HUES6 (cell line): ENCODE results near the gene GNA14.
"Not testable (repeated sequence)": the region's sequence is repeated elsewhere in the genome, so short reads cannot be mapped to it uniquely, and the experiment has no call there.

Experiments used
- H3K27ac ChIP-seq: 2 replicates; pipeline ENCODE4 v1.7.0; 2013; ENCODE audit warnings: low read depth, mild to moderate bottlenecking, low read length, inconsistent platforms
- H3K27me3 ChIP-seq: 2 replicates; pipeline ENCODE4 v1.6.1; 2013; ENCODE audit warnings: low read length; ENCODE audit not compliant: control insufficient read depth, insufficient read depth
- H3K36me3 ChIP-seq: 2 replicates; pipeline ENCODE4 v1.6.1; 2013; ENCODE audit warnings: low read length; ENCODE audit not compliant: control insufficient read depth, insufficient read depth
- H3K4me1 ChIP-seq: 2 replicates; pipeline ENCODE4 v1.6.1; 2013; ENCODE audit warnings: low read length; ENCODE audit not compliant: control insufficient read depth, insufficient read depth
- H3K4me3 ChIP-seq: 2 replicates; pipeline ENCODE4 v1.5.1; 2013; ENCODE audit warnings: low read depth, low read length
- H3K9ac ChIP-seq: one replicate; pipeline ENCODE4 v1.6.1; 2013; ENCODE audit warnings: mild to moderate bottlenecking, low read length
- H3K9me3 ChIP-seq: 2 replicates; pipeline ENCODE4 v1.6.1; 2013; ENCODE audit warnings: low read depth, low read length; ENCODE audit not compliant: control insufficient read depth, insufficient read depth

Gene GNA14

GRCh38 chr9:77587042-77587441, 61.1 kb downstream of the GNA14 start:
- Histone ChIP-seq H3K4me3 (no peak overlapping the region), H3K9me3 (no peaks in the 10 kb centered on the region), H3K36me3 (no peaks in the 10 kb centered on the region), H3K4me1 (peaks cover 75% of the 10 kb centered on the region), H3K27me3 (no peaks in the 10 kb centered on the region), H3K27ac (peak overlapping the region; percentile 66; the same call in 1 of the 2 replicates), H3K9ac (no peak overlapping the region)

GRCh38 chr9:77586591-77586990, 61.5 kb downstream of the GNA14 start:
- H3K27ac ChIP-seq, result peak overlapping the region; percentile 92; the same call in 1 of the 2 replicates
- no peaks in the 10 kb centered on the region for H3K36me3 ChIP-seq
- H3K4me1 ChIP-seq, result peaks cover 77% of the 10 kb centered on the region

GRCh38 chr9:77585335-77585786, 62.8 kb downstream of the GNA14 start:
- Histone ChIP-seq H3K4me3 (peak overlapping the region; percentile 25; the same call in 1 of the 2 replicates), H3K27me3 (no peaks in the 10 kb centered on the region), H3K36me3 (no peaks in the 10 kb centered on the region), H3K27ac (peak overlapping the region; percentile 92), H3K4me1 (peaks cover 79% of the 10 kb centered on the region), H3K9me3 (0 out of 2 replicates have a peak, but pooled peaks cover 3% of the 10 kb centered on the region), H3K9ac (peak overlapping the region; percentile 72)

More at GRCh38 chr9:77586591-77586990, 61.5 kb downstream of the GNA14 start:
- Histone ChIP-seq H3K4me3 (no peak overlapping the region), H3K27me3 (no peaks in the 10 kb centered on the region), H3K9me3 (no peaks in the 10 kb centered on the region), H3K9ac (peak overlapping the region; percentile 20)

- Histone ChIP-seq H3K4me3 (0 out of 2 replicates have a peak overlapping the region, but pooled peaks have one; percentile 6), H3K4me1 (peaks cover 80% of the 10 kb centered on the region), H3K27ac (peak overlapping the region; percentile 92), H3K9ac (peak overlapping the region; percentile 72)
- H3K27me3 ChIP-seq, H3K36me3 ChIP-seq, H3K9me3 ChIP-seq: not testable (repeated sequence)
These were observed 63.2 kb downstream of the GNA14 start for GRCh38 chr9:77584927-77585326.

GRCh38 chr9:77582961-77583576, 65.1 kb downstream of the GNA14 start:
- H3K27me3 ChIP-seq, result no peaks in the 10 kb centered on the region
- H3K4me1 ChIP-seq, result peaks cover 62% of the 10 kb centered on the region
- H3K4me3 ChIP-seq, result no peak overlapping the region
- no peak overlapping the region for H3K9ac ChIP-seq
- no peaks in the 10 kb centered on the region for H3K36me3 ChIP-seq
- H3K27ac ChIP-seq, result no peak overlapping the region
- H3K9me3 ChIP-seq, result 0 out of 2 replicates have a peak, but pooled peaks cover 3% of the 10 kb centered on the region

- Histone ChIP-seq H3K4me1 (peaks cover 57% of the 10 kb centered on the region), H3K9me3 (0 out of 2 replicates have a peak, but pooled peaks cover 3% of the 10 kb centered on the region), H3K4me3 (no peak overlapping the region), H3K27me3 (no peaks in the 10 kb centered on the region), H3K9ac (no peak overlapping the region), H3K36me3 (no peaks in the 10 kb centered on the region), H3K27ac (no peak overlapping the region)
These were observed 65.6 kb downstream of the GNA14 start for GRCh38 chr9:77582525-77582924.

GRCh38 chr9:77575785-77576184, 72.3 kb downstream of the GNA14 start:
- Histone ChIP-seq H3K9ac (no peak overlapping the region), H3K36me3 (no peaks in the 10 kb centered on the region), H3K4me1 (peaks cover 3% of the 10 kb centered on the region; the same call in 1 of the 2 replicates), H3K4me3 (no peak overlapping the region), H3K27ac (no peak overlapping the region), H3K27me3 (no peaks in the 10 kb centered on the region), H3K9me3 (0 out of 2 replicates have a peak, but pooled peaks cover 3% of the 10 kb centered on the region)

- H3K4me1 ChIP-seq, result 0 out of 2 replicates have a peak, but pooled peaks cover 5% of the 10 kb centered on the region
- H3K9ac ChIP-seq, result no peak overlapping the region
- H3K27ac ChIP-seq, result no peak overlapping the region
- H3K27me3 ChIP-seq, result no peaks in the 10 kb centered on the region
- H3K36me3 ChIP-seq, result no peaks in the 10 kb centered on the region
- no peak overlapping the region for H3K4me3 ChIP-seq
- no peaks in the 10 kb centered on the region for H3K9me3 ChIP-seq
These were observed 78.8 kb downstream of the GNA14 start for GRCh38 chr9:77569335-77569734.

GRCh38 chr9:77563174-77563573, 84.9 kb downstream of the GNA14 start:
- Histone ChIP-seq H3K27me3 (no peaks in the 10 kb centered on the region), H3K9me3 (no peaks in the 10 kb centered on the region), H3K36me3 (no peaks in the 10 kb centered on the region), H3K27ac (no peak overlapping the region), H3K4me3 (no peak overlapping the region), H3K9ac (no peak overlapping the region), H3K4me1 (peaks cover 9% of the 10 kb centered on the region; the same call in 1 of the 2 replicates)

- Histone ChIP-seq H3K9me3 (no peaks in the 10 kb centered on the region), H3K27me3 (no peaks in the 10 kb centered on the region), H3K36me3 (no peaks in the 10 kb centered on the region), H3K27ac (no peak overlapping the region), H3K4me3 (no peak overlapping the region), H3K9ac (no peak overlapping the region), H3K4me1 (peaks cover 9% of the 10 kb centered on the region; the same call in 1 of the 2 replicates)
These were observed 85.9 kb downstream of the GNA14 start for GRCh38 chr9:77562019-77562748.
